Kidney epithelial cell (primary cell): ENCODE results near the gene TTC14. TPM values are rescaled to one million over a fixed set of nuclear protein-coding genes. Genes with fewer than 3 reads are reported as not detected.

Experiments used
- DNase-seq: peaks from one replicate; pipeline ENCODE4 v3.0.0-alpha.2; 2010; ENCODE audit warnings: low read depth
- H3K27me3 ChIP-seq: 2 replicates; pipeline ENCODE4 v1.6.0; 2011; ENCODE audit warnings: low read length; ENCODE audit not compliant: control insufficient read depth, insufficient read depth
- H3K36me3 ChIP-seq: 2 replicates; pipeline ENCODE4 v1.5.1; 2011; ENCODE audit warnings: low read length; ENCODE audit not compliant: control insufficient read depth, insufficient read depth
- H3K4me3 ChIP-seq: 2 replicates; pipeline ENCODE4 v1.5.1; 2011; ENCODE audit warnings: low read depth, mild to moderate bottlenecking, control low read depth, low read length
- total RNA-seq: library from RNA; depleted of rRNA; stranded (reverse); fragments of >200 nt; gene quantifications from 2 replicates; pipeline ENCODE4 v1.2.3, GENCODE V29; 2015
- TF ChIP-seq, protein P1 (sequence below): IDR thresholded peaks from 2 replicates; pipeline ENCODE4 v1.5.1; 2011; ENCODE audit warnings: mild to moderate bottlenecking, moderate library complexity, low read length, control low read depth, inconsistent platforms; ENCODE audit not compliant: insufficient read depth, poor library complexity, severe bottlenecking

Gene TTC14
- total RNA-seq, 1 donor from 2014 or later: 19.7 TPM

GRCh38 chr3:180640987-180641386, 39.0 kb downstream of the TTC14 start:
- no peak for DNase-seq
- TF ChIP-seq, protein P1, sequence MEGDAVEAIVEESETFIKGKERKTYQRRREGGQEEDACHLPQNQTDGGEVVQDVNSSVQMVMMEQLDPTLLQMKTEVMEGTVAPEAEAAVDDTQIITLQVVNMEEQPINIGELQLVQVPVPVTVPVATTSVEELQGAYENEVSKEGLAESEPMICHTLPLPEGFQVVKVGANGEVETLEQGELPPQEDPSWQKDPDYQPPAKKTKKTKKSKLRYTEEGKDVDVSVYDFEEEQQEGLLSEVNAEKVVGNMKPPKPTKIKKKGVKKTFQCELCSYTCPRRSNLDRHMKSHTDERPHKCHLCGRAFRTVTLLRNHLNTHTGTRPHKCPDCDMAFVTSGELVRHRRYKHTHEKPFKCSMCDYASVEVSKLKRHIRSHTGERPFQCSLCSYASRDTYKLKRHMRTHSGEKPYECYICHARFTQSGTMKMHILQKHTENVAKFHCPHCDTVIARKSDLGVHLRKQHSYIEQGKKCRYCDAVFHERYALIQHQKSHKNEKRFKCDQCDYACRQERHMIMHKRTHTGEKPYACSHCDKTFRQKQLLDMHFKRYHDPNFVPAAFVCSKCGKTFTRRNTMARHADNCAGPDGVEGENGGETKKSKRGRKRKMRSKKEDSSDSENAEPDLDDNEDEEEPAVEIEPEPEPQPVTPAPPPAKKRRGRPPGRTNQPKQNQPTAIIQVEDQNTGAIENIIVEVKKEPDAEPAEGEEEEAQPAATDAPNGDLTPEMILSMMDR: no peak
- H3K27me3 ChIP-seq: no peaks in the 10 kb centered on the region
- H3K36me3 ChIP-seq: no peaks in the 10 kb centered on the region
- H3K4me3 ChIP-seq: no peak overlapping the region

GRCh38 chr3:180646187-180646790, 44.3 kb downstream of the TTC14 start:
- Histone ChIP-seq H3K36me3 (no peaks in the 10 kb centered on the region), H3K4me3 (no peak overlapping the region), H3K27me3 (no peaks in the 10 kb centered on the region)
- no peak for DNase-seq
- TF ChIP-seq, protein P1: no peak

DNA sequence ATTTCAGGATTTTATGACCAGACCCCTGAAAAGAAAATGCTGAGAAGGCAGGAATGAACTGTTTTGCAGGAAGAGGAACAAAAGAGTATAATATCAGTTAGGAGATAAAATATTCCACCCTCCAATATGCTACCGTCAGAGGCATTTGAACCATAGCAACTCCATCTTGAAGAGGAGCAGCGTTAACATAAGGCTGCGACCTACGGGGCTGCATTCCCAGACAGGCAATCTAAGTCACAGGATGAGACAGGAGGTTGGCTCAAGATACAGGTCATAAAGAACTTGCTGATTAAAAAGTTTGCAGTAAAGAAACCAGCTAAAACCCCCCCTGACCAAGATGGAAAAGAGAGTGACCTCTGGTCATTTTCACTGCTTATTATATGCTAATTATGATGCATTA, 54.4 kb downstream of the TTC14 start:
- TF ChIP-seq, protein P1: no peak
- H3K27me3 ChIP-seq: no peaks in the 10 kb centered on the region
- DNase-seq: no peak

GRCh38 chr3:180657094-180657493, 55.1 kb downstream of the TTC14 start:
- DNase-seq: no peak
- no peak overlapping the region for H3K4me3 ChIP-seq
- TF ChIP-seq, protein P1: no peak
- no peaks in the 10 kb centered on the region for H3K36me3 ChIP-seq
- H3K27me3 ChIP-seq: no peaks in the 10 kb centered on the region

More for the DNA sequence above, 54.4 kb downstream of the TTC14 start:
- H3K4me3 ChIP-seq: no peak overlapping the region
- H3K36me3 ChIP-seq: no peaks in the 10 kb centered on the region

Other genes with a start within 250 kb of the TTC14 start
- gene CCDC39, start 77.3 kb downstream of the TTC14 start, total RNA-seq: 0.07 and 0.13 TPM in 2 replicates